Heart right ventricle (tissue), 16 donors: Measurements from ENCODE around the gene RYR3. TPM values are rescaled to one million over a fixed set of nuclear protein-coding genes. Genes with fewer than 3 reads are reported as not detected.
A peak's percentile ranks its signal among the peaks of the same experiment; 100 is the strongest.

Experiments used
- ATAC-seq, 8 donors: fragments of 200-7000 bp; cut with Tn5 transposase; one replicate each; pipeline ENCODE4 v1.9.1; 2020; ENCODE audit warnings: mild to moderate bottlenecking in 8 of 8, moderate library complexity in 8 of 8, moderate number of reproducible peaks in 1 of 8
- DNase-seq, 2 donors: peaks; one replicate each; pipeline ENCODE4 v3.0.0-alpha.2; 2020
- H3K27ac ChIP-seq, 10 donors: fragments of 200-600 bp; sonication (generic) in 2 of 10; one replicate each; pipeline versions ENCODE4 v1.5.0 to v1.8.0; 2020 to 2022; ENCODE audit warnings: mild to moderate bottlenecking in 3 of 10
- H3K27me3 ChIP-seq, 7 donors: fragments of 200-600 bp; one replicate each; pipeline ENCODE4 v1.8.0; 2021 to 2022; ENCODE audit warnings: mild to moderate bottlenecking in 2 of 7
- H3K36me3 ChIP-seq, 9 donors: fragments of 200-600 bp; sonication (generic) in 1 of 9; one replicate each; pipeline versions ENCODE4 v1.5.0 to v1.8.0; 2020 to 2022; ENCODE audit warnings: mild to moderate bottlenecking in 2 of 9
- H3K4me1 ChIP-seq, 9 donors: fragments of 200-600 bp; sonication (generic) in 1 of 9; one replicate each; pipeline versions ENCODE4 v1.5.0 to v1.8.0; 2020 to 2022; ENCODE audit warnings: mild to moderate bottlenecking in 4 of 9
- H3K4me3 ChIP-seq, 10 donors: fragments of 200-600 bp; sonication (generic) in 2 of 10; one replicate each; pipeline versions ENCODE4 v1.5.0 to v1.8.0; 2020 to 2022; ENCODE audit warnings: mild to moderate bottlenecking in 7 of 10, moderate library complexity in 2 of 10
- H3K9me3 ChIP-seq, 11 donors: fragments of 200-600 bp in 10 of 11; sonication (generic) in 2 of 11; one replicate each; pipeline versions ENCODE4 v1.5.0 to v1.8.0; 2013 to 2022; ENCODE audit warnings: mild to moderate bottlenecking in 2 of 11, control low read depth in 1 of 11, moderate library complexity in 1 of 11
- WGBS, 2 donors: extraction: QIAGEN DNeasy Blood & Tissue Kit; methylation state at CpG; one replicate each; pipeline ENCODE4 v1.1.7; 2013; ENCODE audit warnings: inconsistent platforms in 1 of 2; 5-methylcytosine and 5-hydroxymethylcytosine counted together
- intact Hi-C, 10 donors: fragments of 100-400 bp; cut with DNase I; formaldehyde crosslinking; loops; one replicate each; pipeline versions ENCODE4 v1.11.1 to v1.14.2; 2022
- polyA plus RNA-seq, 2 donors: library from polyadenylated mRNA; stranded (reverse); fragments of 200-250 nt; gene quantifications; one replicate each; pipeline ENCODE4 v1.2.3, GENCODE V29; 2013
- total RNA-seq, 10 donors: library from RNA; stranded (reverse); fragmentation: NEBNext Ultra II Directional in 3 of 10; extraction: Animal tissue kit (Norgen Biotek cat#: 25700) in 3 of 10; gene quantifications; one replicate each; pipeline versions ENCODE4 v1.2.1 to v1.2.4, GENCODE V29; 2021 to 2023
- TF ChIP-seq, protein P1 (sequence below), 9 donors: fragments of 200-600 bp; sonication (generic) in 2 of 9; IDR thresholded peaks; one replicate each; pipeline versions ENCODE4 v1.5.0 to v1.8.0; 2021 to 2022; ENCODE audit warnings: antibody characterized with exemption in 9 of 9, mild to moderate bottlenecking in 5 of 9, moderate library complexity in 1 of 9
- donor health status: Arrhythmogenic right ventricular cardiomyopathy.
- donor health status: ischemic (EF 13 %, LVEDD 7.1; RV severe dilation, severe dysfunction).
- donor health status: healthy with polysubstance abuse.
- donor health status: DM: no; HTN: yes; CAD: no.
- donor health status: DM: no; HTN: no; CAD: no.
- donor health status: ischemic (EF 25% LVEDD 6.9; RV normal size, moderate dysfunction).
- donor health status: ischemic (EF 25% LVEDD 5.7; RV mildly dilated, moderate dysfunction).
- donor health status: healthy.
- donor health status: DM: yes; HTN: yes; CAD: no.
- donor health status: Ischemic cardiomyopathy.
- donor health status: ischemic (EF 35%, LVEDD 5.7; RV mildly dilated, moderate dysfunction).
- donor health status: nonischemic (EF 11% LVEDD 7.7; RV severe dilation, severe dysfunction).
- donor health status: DM: yes; HTN: yes; CAD: no.
- donor health status: PGD.
- donor health status: ischemic (EF 29% LVEDD 5.4; RV normal size, mild dysfunction).
- donor health status: nonischemic (EF 23%, LVEDD 6.1; RV moderate dilation, normal function).

The RYR3 gene
- total and polyA plus RNA-seq, 12 donors = 0.02 to 1.00 (median 0.13) TPM; not detected in 2

DNA sequence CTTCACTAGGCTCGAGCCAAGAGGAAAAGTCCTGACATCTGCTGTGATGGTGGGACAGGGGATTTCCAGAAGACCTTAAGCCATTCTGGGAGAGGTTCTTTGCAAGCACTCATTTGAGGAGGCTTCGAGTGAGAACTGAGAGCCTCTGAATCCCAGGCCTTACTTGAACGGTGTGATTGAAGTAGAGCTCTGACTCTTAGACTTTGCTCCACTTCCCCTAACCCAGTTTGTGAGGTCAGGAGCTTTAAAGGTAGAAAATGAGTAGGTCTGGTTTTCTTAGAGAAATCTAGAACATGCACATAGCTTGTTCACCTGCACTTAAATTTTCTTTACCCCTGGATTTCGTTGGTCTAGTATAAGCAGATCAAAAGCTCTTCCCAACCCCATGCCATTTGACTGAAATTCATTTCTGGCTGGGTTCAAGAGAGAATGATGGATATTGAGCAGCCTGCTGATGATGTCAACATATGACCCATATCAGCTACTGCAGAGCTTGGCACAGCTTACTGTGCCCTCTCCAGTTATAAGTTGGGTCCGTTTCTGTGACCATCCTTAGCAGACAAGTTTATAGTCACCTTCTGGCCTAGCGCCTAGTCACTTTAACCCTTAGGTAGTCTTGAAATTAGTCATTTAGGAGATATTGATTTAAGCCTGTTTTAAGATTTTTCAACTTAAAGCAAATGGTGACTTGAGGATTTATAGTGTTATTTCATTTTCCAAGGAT is 428.3 kb downstream of the RYR3 start:
- Histone ChIP-seq H3K9me3 (no peaks in the 10 kb centered on the region), H3K27me3 (peaks cover 0 to 6% (median 0%) of the 10 kb centered on the region in 7 donors), H3K36me3 (no peaks in the 10 kb centered on the region), H3K4me3 (no peak overlapping the region), H3K4me1 (peaks cover 0 to 5% (median 0%) of the 10 kb centered on the region in 9 donors), H3K27ac (no peak overlapping the region)
- TF ChIP-seq, protein P1, sequence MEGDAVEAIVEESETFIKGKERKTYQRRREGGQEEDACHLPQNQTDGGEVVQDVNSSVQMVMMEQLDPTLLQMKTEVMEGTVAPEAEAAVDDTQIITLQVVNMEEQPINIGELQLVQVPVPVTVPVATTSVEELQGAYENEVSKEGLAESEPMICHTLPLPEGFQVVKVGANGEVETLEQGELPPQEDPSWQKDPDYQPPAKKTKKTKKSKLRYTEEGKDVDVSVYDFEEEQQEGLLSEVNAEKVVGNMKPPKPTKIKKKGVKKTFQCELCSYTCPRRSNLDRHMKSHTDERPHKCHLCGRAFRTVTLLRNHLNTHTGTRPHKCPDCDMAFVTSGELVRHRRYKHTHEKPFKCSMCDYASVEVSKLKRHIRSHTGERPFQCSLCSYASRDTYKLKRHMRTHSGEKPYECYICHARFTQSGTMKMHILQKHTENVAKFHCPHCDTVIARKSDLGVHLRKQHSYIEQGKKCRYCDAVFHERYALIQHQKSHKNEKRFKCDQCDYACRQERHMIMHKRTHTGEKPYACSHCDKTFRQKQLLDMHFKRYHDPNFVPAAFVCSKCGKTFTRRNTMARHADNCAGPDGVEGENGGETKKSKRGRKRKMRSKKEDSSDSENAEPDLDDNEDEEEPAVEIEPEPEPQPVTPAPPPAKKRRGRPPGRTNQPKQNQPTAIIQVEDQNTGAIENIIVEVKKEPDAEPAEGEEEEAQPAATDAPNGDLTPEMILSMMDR (IDR thresholded peaks at IDR 0.05) = no peak
- DNase-seq (no peak), ATAC-seq (no peak)
- WGBS, 2 donors = 65% methylated on average over 6 of the region's 6 CpGs
- intact Hi-C loops = loop anchor here in 6 of 10 donors (5.0 to 10.0 kb wide), 3 partner anchors 223 to 233 kb away; partner anchors contain the start of gene CHRM5 (in 3 of the 6)

DNA sequence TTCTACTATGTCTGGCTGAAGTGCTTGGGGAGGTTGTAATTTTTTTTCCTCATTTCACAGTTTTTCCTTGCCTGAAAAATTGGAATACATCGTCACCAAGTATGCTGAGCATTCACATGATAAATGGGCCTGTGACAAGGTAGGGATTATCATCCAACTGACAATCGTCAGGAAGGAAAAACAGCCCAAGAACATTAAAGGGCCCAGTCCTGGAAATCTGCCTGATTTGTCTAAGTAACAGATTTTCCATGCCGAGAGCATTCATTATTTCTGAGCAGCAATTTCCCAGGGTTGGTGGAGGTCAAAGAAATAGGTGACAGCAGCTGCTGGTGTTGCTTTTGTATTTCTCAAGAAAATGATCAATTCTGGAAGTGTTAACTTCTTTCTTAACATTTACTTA is 431.5 kb downstream of the RYR3 start:
- Histone ChIP-seq H3K36me3 (no peaks in the 10 kb centered on the region), H3K9me3 (no peaks in the 10 kb centered on the region), H3K27ac (no peak overlapping the region), H3K27me3 (peaks cover 0 to 6% (median 0%) of the 10 kb centered on the region in 7 donors), H3K4me3 (no peak overlapping the region), H3K4me1 (peaks cover 0 to 5% (median 0%) of the 10 kb centered on the region in 9 donors)
- TF ChIP-seq, protein P1 (IDR thresholded peaks at IDR 0.05) = no peak
- ATAC-seq = no peak
- intact Hi-C loops = loop anchor here in 1 of 10 donors (10.0 kb wide), 1 partner anchor 222 kb away; the partner anchor contains the start of gene CHRM5
- 44 to 54% methylated on average over 3 of the region's 3 CpGs for WGBS, 2 donors
- no peak for DNase-seq

DNA sequence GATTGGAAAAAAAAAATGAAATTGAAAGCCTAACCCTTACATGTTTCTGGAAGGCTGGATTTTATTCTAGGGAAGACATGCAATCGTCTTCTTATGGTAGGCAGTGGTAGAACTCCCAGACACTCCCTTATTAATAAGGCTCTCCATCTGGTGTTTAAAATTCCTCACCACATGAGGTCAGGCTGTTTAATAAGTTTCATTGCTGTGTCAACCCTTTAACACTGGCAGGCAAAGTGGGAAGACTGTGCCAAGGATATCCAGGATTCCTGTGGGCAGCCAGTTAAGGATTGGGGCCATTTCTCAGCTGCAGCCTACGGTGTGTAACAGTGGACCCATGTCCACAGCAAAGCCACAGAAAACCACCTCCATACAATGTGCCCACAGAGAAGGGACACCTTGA is 432.0 kb downstream of the RYR3 start:
- intact Hi-C loops = loop anchor here in 2 of 10 donors (1.0 to 10.0 kb wide), 2 partner anchors 216 to 222 kb away; partner anchors contain the start of gene CHRM5 (in 1 of the 2)
- TF ChIP-seq, protein P1 (IDR thresholded peaks at IDR 0.05) = no peak
- ATAC-seq (peak in 3 of 8 donors; percentile 15 to 35 (median 34)), DNase-seq (no peak)
- no peak overlapping the region for H3K27ac ChIP-seq
- peaks cover 0 to 6% (median 0%) of the 10 kb centered on the region in 7 donors for H3K27me3 ChIP-seq
- no peaks in the 10 kb centered on the region for H3K36me3 ChIP-seq
- WGBS, 2 donors = 64% methylated on average over 2 of the region's 2 CpGs
- H3K4me3 ChIP-seq = no peak overlapping the region
- H3K9me3 ChIP-seq = no peaks in the 10 kb centered on the region
- peaks cover 0 to 5% (median 0%) of the 10 kb centered on the region in 9 donors for H3K4me1 ChIP-seq

DNA sequence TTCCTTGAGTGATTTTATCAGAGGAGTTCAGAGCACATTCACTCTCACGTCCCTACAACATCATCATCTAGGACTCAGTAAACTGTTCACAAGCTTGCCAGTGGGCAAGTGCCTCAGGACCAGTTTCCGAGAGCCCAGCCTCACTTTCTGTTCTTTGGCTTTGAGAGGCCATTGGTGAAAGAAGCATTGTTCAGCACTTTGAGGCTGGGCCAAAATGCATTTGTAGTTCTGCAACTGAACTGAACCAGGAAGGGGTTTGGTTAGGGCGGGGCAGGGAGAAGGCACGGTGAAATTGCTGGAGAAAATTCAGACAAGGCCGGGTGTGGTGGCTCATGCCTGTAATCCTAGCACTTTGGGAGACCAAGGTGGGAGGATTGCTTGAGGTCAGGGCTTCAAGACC is 435.4 kb downstream of the RYR3 start:
- intact Hi-C loops = loop anchor here in 1 of 10 donors (10.0 kb wide), 1 partner anchor 219 kb away; the partner anchor contains the start of gene CHRM5
- no peak for ATAC-seq
- TF ChIP-seq, protein P1 (IDR thresholded peaks at IDR 0.05) = no peak

More for the DNA sequence above, 435.4 kb downstream of the RYR3 start:
- Histone ChIP-seq H3K4me1 (peaks cover 0 to 5% (median 0%) of the 10 kb centered on the region in 9 donors), H3K27me3 (no peaks in the 10 kb centered on the region), H3K27ac (no peak overlapping the region), H3K36me3 (no peaks in the 10 kb centered on the region), H3K9me3 (peaks cover 0 to under 1% (median 0%) of the 10 kb centered on the region in 11 donors), H3K4me3 (no peak overlapping the region)
- no peak for DNase-seq
- WGBS, 2 donors = 73 to 74% methylated on average over 5 of the region's 5 CpGs
